Measurements from ENCODE around the gene HDGFL2. TPM values are rescaled to one million over a fixed set of nuclear protein-coding genes. Genes with fewer than 3 reads are reported as not detected.

The HDGFL2 gene
- total and polyA plus RNA-seq, 2 of the 8 experiments (the other 6 are each of a cell fraction or from before 2014, with no cell fraction given): 31.1 to 106 TPM

GRCh38 chr19:4517451-4518057 is 45.5 kb downstream of the HDGFL2 start:
- Histone ChIP-seq H2BK15ac (ENCODE audit: low read length) (no peak overlapping the region), H3K9ac (replicated peaks in 1 of 4; ENCODE audit: extremely low read depth in 1 of 4, low read depth in 3 of 4, low read length in 3 of 4) (no peak overlapping the region), H2AFZ (ENCODE audit: low read length) (no peak overlapping the region), H3K23me2 (ENCODE audit: low read depth, low read length) (no peaks in the 10 kb centered on the region), H2BK120ac (replicated peaks; ENCODE audit: low read depth, low read length) (no peak overlapping the region), H4K8ac (ENCODE audit: extremely low read depth, insufficient read depth, low read length) (no peak overlapping the region), H3K27ac (ENCODE audit: low read depth, low read length) (no peak overlapping the region), H3K36me3 (ENCODE audit: control insufficient read depth in 2 of 4, insufficient read depth in 4 of 4, low read length in 3 of 4) (no peaks in the 10 kb centered on the region), H3K4me1 (replicated peaks in 1 of 4; ENCODE audit: control insufficient read depth in 3 of 4, insufficient read depth in 4 of 4, low read length in 3 of 4) (peaks cover 0 to 3% (median under 1%) of the 10 kb centered on the region in 4 experiments; a peak in 2 of 7 replicates), H2BK5ac (ENCODE audit: low read depth, low read length) (no peak overlapping the region), H4K5ac (ENCODE audit: insufficient read length, low read depth, low read length) (no peak overlapping the region), H3K18ac (ENCODE audit: extremely low read depth, low read length) (no peak overlapping the region), H3K4me3 (ENCODE audit: extremely low read depth in 1 of 4, insufficient read depth in 2 of 4, low read depth in 3 of 4, low read length in 4 of 4) (no peak overlapping the region), H3K79me1 (ENCODE audit: low read depth, low read length) (no peaks in the 10 kb centered on the region), H4K91ac (replicated peaks; ENCODE audit: insufficient read length, low read length) (no peak overlapping the region), H3K14ac (ENCODE audit: insufficient read length) (no peak overlapping the region), H3K4me2 (ENCODE audit: insufficient read depth in 1 of 2, low read depth in 2 of 2, low read length in 2 of 2) (no peak overlapping the region), H3K9me3 (ENCODE audit: insufficient read depth in 2 of 2, low read depth in 1 of 2, low read length in 1 of 2) (no peaks in the 10 kb centered on the region), H3K23ac (ENCODE audit: insufficient read length) (no peak overlapping the region), H3K56ac (replicated peaks; ENCODE audit: insufficient read length, low read depth, low read length) (no peak overlapping the region), H4K20me1 (replicated peaks in 1 of 2; ENCODE audit: control insufficient read depth in 1 of 2, insufficient read depth in 2 of 2, low read length in 2 of 2) (no peaks in the 10 kb centered on the region), H3K27me3 (replicated peaks in 1 of 4; ENCODE audit: control insufficient read depth in 3 of 4, extremely low read depth in 1 of 4, insufficient read depth in 3 of 4, low read length in 3 of 4) (peaks cover 2 to 35% (median 25%) of the 10 kb centered on the region in 4 experiments; a peak in 6 of 7 replicates), H3K4ac (replicated peaks; ENCODE audit: insufficient read length, low read depth, low read length) (no peak overlapping the region), H2BK20ac (ENCODE audit: low read length) (no peak overlapping the region), H2BK12ac (ENCODE audit: low read depth, low read length) (no peak overlapping the region), H3K79me2 (ENCODE audit: control insufficient read depth in 1 of 2, insufficient read depth in 2 of 2, low read length in 2 of 2) (no peaks in the 10 kb centered on the region), H2AK5ac (ENCODE audit: low read depth, low read length) (no peak overlapping the region)
- 89% methylated on average over 19 of the region's 24 CpGs; no CpG with 5 or more reads in 1 of the 2 experiments for WGBS, 2 experiments (ENCODE audit: extremely low coverage in 1 of 2, insufficient coverage in 1 of 2, insufficient read length in 1 of 2, insufficient replicate concordance in 2 of 2, low coverage in 1 of 2, low lambda C conversion rate in 2 of 2, missing lambda C conversion rate in 1 of 2)
- FAIRE-seq (no peak), DNase-seq (ENCODE audit: low read depth in 1 of 2, low spot score in 2 of 2) (no peak)
- ChIA-PET POLR2A (ENCODE audit: partially characterized antibody) (interaction anchor here (0.6 to 3.9 kb wide), 12 partner anchors 7 to 108 kb away, joined by 3 to 27 read pairs (median 4); partner anchors contain the start of genes LRG1 and PLIN5), CTCF (ENCODE audit: partially characterized antibody) (interaction anchor here (0.7 to 5.8 kb wide), 10 partner anchors 9 to 118 kb away, joined by 3 to 62 read pairs (median 3); partner anchors contain the start of genes PLIN5 and SEMA6B)
- no peak for TF ChIP-seq BRCA1 (IDR thresholded peaks at IDR 0.05; ENCODE audit: low read depth, low read length)
- TF ChIP-seq CBX8 (IDR thresholded peaks at IDR 0.05; ENCODE audit: borderline replicate concordance, low read depth, low read length): no peak
